ENCODE measurements around the gene DIP2C.
"Not testable (repeated sequence)": the region's sequence is repeated elsewhere in the genome, so short reads cannot be mapped to it uniquely, and the experiment has no call there.

DIP2C gene

GRCh38 chr10:306675-307185 lies 382.7 kb downstream of the DIP2C start:
- DNase-seq (ENCODE audit: low read depth, low spot score), result peak; percentile 84

GRCh38 chr10:306007-306674 lies 383.3 kb downstream of the DIP2C start:
- DNase-seq (ENCODE audit: low read depth, low spot score), result no peak

GRCh38 chr10:305034-305433 lies 384.4 kb downstream of the DIP2C start:
- DNase-seq (ENCODE audit: low read depth, low spot score), result no peak

GRCh38 chr10:301536-301935 lies 387.9 kb downstream of the DIP2C start:
- DNase-seq (ENCODE audit: low read depth, low spot score), result no peak

GRCh38 chr10:300580-300979 lies 388.9 kb downstream of the DIP2C start:
- DNase-seq (ENCODE audit: low read depth, low spot score), result not testable (repeated sequence)

GRCh38 chr10:299969-300368 lies 389.5 kb downstream of the DIP2C start:
- no peak for DNase-seq (ENCODE audit: low read depth, low spot score)

GRCh38 chr10:299512-299911 lies 390.0 kb downstream of the DIP2C start:
- no peak for DNase-seq (ENCODE audit: low read depth, low spot score)

GRCh38 chr10:298033-298432 lies 391.4 kb downstream of the DIP2C start:
- DNase-seq (ENCODE audit: low read depth, low spot score), result no peak

GRCh38 chr10:297567-297966 lies 391.9 kb downstream of the DIP2C start:
- DNase-seq (ENCODE audit: low read depth, low spot score), result no peak

GRCh38 chr10:293636-294035 lies 395.8 kb downstream of the DIP2C start:
- DNase-seq (ENCODE audit: low read depth, low spot score), result no peak

GRCh38 chr10:290026-290725 lies 399.3 kb downstream of the DIP2C start:
- no peak for DNase-seq (ENCODE audit: low read depth, low spot score)

GRCh38 chr10:289581-289980 lies 399.9 kb downstream of the DIP2C start:
- DNase-seq (ENCODE audit: low read depth, low spot score), result no peak

- DNase-seq (ENCODE audit: low read depth, low spot score), result no peak
Measured at GRCh38 chr10:288316-289200, 400.9 kb downstream of the DIP2C start.

GRCh38 chr10:287814-288213 lies 401.7 kb downstream of the DIP2C start:
- peak; percentile 85 for DNase-seq (ENCODE audit: low read depth, low spot score)

- DNase-seq (ENCODE audit: low read depth, low spot score), result no peak
Measured at GRCh38 chr10:287026-287709, 402.3 kb downstream of the DIP2C start.

GRCh38 chr10:285216-285615 lies 404.3 kb downstream of the DIP2C start:
- DNase-seq (ENCODE audit: low read depth, low spot score), result no peak

- no peak for DNase-seq (ENCODE audit: low read depth, low spot score)
Measured at GRCh38 chr10:283916-284356, 405.5 kb downstream of the DIP2C start.

GRCh38 chr10:283140-283479 lies 406.4 kb downstream of the DIP2C start:
- DNase-seq (ENCODE audit: low read depth, low spot score), result no peak

GRCh38 chr10:282294-283139 lies 407.0 kb downstream of the DIP2C start:
- DNase-seq (ENCODE audit: low read depth, low spot score), result no peak

GRCh38 chr10:279655-280054 lies 409.8 kb downstream of the DIP2C start:
- peak; percentile 26 for DNase-seq (ENCODE audit: low read depth, low spot score)

GRCh38 chr10:279232-279631 lies 410.2 kb downstream of the DIP2C start:
- DNase-seq (ENCODE audit: low read depth, low spot score), result no peak

Measured in ELF-1 (cell line).